ENCODE results near the gene NTSR1.

GRCh38 chr20:62800314-62801259 lies 92.0 kb downstream of the NTSR1 start:
- TF ChIP-seq CTCF (IDR thresholded peaks at IDR 0.05) (no peak), EZH2phosphoT487 (IDR thresholded peaks at IDR 0.05) (no peak), EZH2 (IDR thresholded peaks at IDR 0.05) (no peak)

Data from neural progenitor cell (in vitro differentiated cells).